Heart right ventricle (tissue), 16 donors: Measurements from ENCODE around the gene GRAP2. TPM values are rescaled to one million over a fixed set of nuclear protein-coding genes. Genes with fewer than 3 reads are reported as not detected.

ENCODE experiments used
- ATAC-seq, 8 donors: fragments of 200-7000 bp; cut with Tn5 transposase; one replicate each; pipeline ENCODE4 v1.9.1; 2020; ENCODE audit warnings: mild to moderate bottlenecking in 8 of 8, moderate library complexity in 8 of 8, moderate number of reproducible peaks in 1 of 8
- DNase-seq, 2 donors: peaks; one replicate each; pipeline ENCODE4 v3.0.0-alpha.2; 2020
- H3K27ac ChIP-seq, 10 donors: fragments of 200-600 bp; sonication (generic) in 2 of 10; one replicate each; pipeline versions ENCODE4 v1.5.0 to v1.8.0; 2020 to 2022; ENCODE audit warnings: mild to moderate bottlenecking in 3 of 10
- H3K27me3 ChIP-seq, 7 donors: fragments of 200-600 bp; one replicate each; pipeline ENCODE4 v1.8.0; 2021 to 2022; ENCODE audit warnings: mild to moderate bottlenecking in 2 of 7
- H3K36me3 ChIP-seq, 9 donors: fragments of 200-600 bp; sonication (generic) in 1 of 9; one replicate each; pipeline versions ENCODE4 v1.5.0 to v1.8.0; 2020 to 2022; ENCODE audit warnings: mild to moderate bottlenecking in 2 of 9
- H3K4me1 ChIP-seq, 9 donors: fragments of 200-600 bp; sonication (generic) in 1 of 9; one replicate each; pipeline versions ENCODE4 v1.5.0 to v1.8.0; 2020 to 2022; ENCODE audit warnings: mild to moderate bottlenecking in 4 of 9
- H3K4me3 ChIP-seq, 10 donors: fragments of 200-600 bp; sonication (generic) in 2 of 10; one replicate each; pipeline versions ENCODE4 v1.5.0 to v1.8.0; 2020 to 2022; ENCODE audit warnings: mild to moderate bottlenecking in 7 of 10, moderate library complexity in 2 of 10
- H3K9me3 ChIP-seq, 11 donors: fragments of 200-600 bp in 10 of 11; sonication (generic) in 2 of 11; one replicate each; pipeline versions ENCODE4 v1.5.0 to v1.8.0; 2013 to 2022; ENCODE audit warnings: mild to moderate bottlenecking in 2 of 11, control low read depth in 1 of 11, moderate library complexity in 1 of 11
- CTCF ChIP-seq, 9 donors: fragments of 200-600 bp; sonication (generic) in 2 of 9; IDR thresholded peaks; one replicate each; pipeline versions ENCODE4 v1.5.0 to v1.8.0; 2021 to 2022; ENCODE audit warnings: antibody characterized with exemption in 9 of 9, mild to moderate bottlenecking in 5 of 9, moderate library complexity in 1 of 9
- WGBS, 2 donors: extraction: QIAGEN DNeasy Blood & Tissue Kit; methylation state at CpG; one replicate each; pipeline ENCODE4 v1.1.7; 2013; ENCODE audit warnings: inconsistent platforms in 1 of 2; 5-methylcytosine and 5-hydroxymethylcytosine counted together
- intact Hi-C, 10 donors: fragments of 100-400 bp; cut with DNase I; formaldehyde crosslinking; loops; one replicate each; pipeline versions ENCODE4 v1.11.1 to v1.14.2; 2022
- polyA plus RNA-seq, 2 donors: library from polyadenylated mRNA; stranded (reverse); fragments of 200-250 nt; gene quantifications; one replicate each; pipeline ENCODE4 v1.2.3, GENCODE V29; 2013
- total RNA-seq, 10 donors: library from RNA; stranded (reverse); fragmentation: NEBNext Ultra II Directional in 3 of 10; extraction: Animal tissue kit (Norgen Biotek cat#: 25700) in 3 of 10; gene quantifications; one replicate each; pipeline versions ENCODE4 v1.2.1 to v1.2.4, GENCODE V29; 2021 to 2023
- donor health status: Arrhythmogenic right ventricular cardiomyopathy.
- donor health status: ischemic (EF 13 %, LVEDD 7.1; RV severe dilation, severe dysfunction).
- donor health status: healthy with polysubstance abuse.
- donor health status: DM: no; HTN: yes; CAD: no.
- donor health status: DM: no; HTN: no; CAD: no.
- donor health status: ischemic (EF 25% LVEDD 6.9; RV normal size, moderate dysfunction).
- donor health status: ischemic (EF 25% LVEDD 5.7; RV mildly dilated, moderate dysfunction).
- donor health status: healthy.
- donor health status: DM: yes; HTN: yes; CAD: no.
- donor health status: Ischemic cardiomyopathy.
- donor health status: ischemic (EF 35%, LVEDD 5.7; RV mildly dilated, moderate dysfunction).
- donor health status: nonischemic (EF 11% LVEDD 7.7; RV severe dilation, severe dysfunction).
- donor health status: DM: yes; HTN: yes; CAD: no.
- donor health status: PGD.
- donor health status: ischemic (EF 29% LVEDD 5.4; RV normal size, mild dysfunction).
- donor health status: nonischemic (EF 23%, LVEDD 6.1; RV moderate dilation, normal function).

The GRAP2 gene
- total and polyA plus RNA-seq, 12 donors, result 0.19 to 5.6 (median 0.60) TPM

- peaks cover 0 to 49% (median 15%) of the 10 kb centered on the region in 7 donors for H3K27me3 ChIP-seq
- no peaks in the 10 kb centered on the region for H3K9me3 ChIP-seq
- 63 to 64% methylated on average over 5 of the region's 5 CpGs for WGBS, 2 donors
- H3K27ac ChIP-seq, result no peak overlapping the region
- no peak for ATAC-seq
- peaks cover 0 to 5% (median 0%) of the 10 kb centered on the region in 9 donors for H3K36me3 ChIP-seq
- DNase-seq, result no peak
- intact Hi-C loops, result no loop called here
- peaks cover 0 to 11% (median 6%) of the 10 kb centered on the region in 9 donors for H3K4me1 ChIP-seq
- no peak overlapping the region for H3K4me3 ChIP-seq
- TF ChIP-seq CTCF (IDR thresholded peaks at IDR 0.05), result no peak
Measured at GRCh38 chr22:39972641-39973040, 71.8 kb downstream of the GRAP2 start.

- peaks cover 0 to 7% (median 4%) of the 10 kb centered on the region in 9 donors for H3K4me1 ChIP-seq
- intact Hi-C loops, result no loop called here
- H3K4me3 ChIP-seq, result no peak overlapping the region
- ATAC-seq, result no peak
- WGBS, 2 donors, result 55 to 65% methylated on average over 5 of the region's 5 CpGs
- H3K27me3 ChIP-seq, result peaks cover 0 to 49% (median 21%) of the 10 kb centered on the region in 7 donors
- peaks cover 0 to 5% (median 0%) of the 10 kb centered on the region in 9 donors for H3K36me3 ChIP-seq
- TF ChIP-seq CTCF (IDR thresholded peaks at IDR 0.05), result no peak
- H3K27ac ChIP-seq, result no peak overlapping the region
- H3K9me3 ChIP-seq, result no peaks in the 10 kb centered on the region
- DNase-seq, result no peak
Measured at GRCh38 chr22:39973656-39974055, 72.8 kb downstream of the GRAP2 start.

GRCh38 chr22:39974065-39974464 is 73.2 kb downstream of the GRAP2 start:
- intact Hi-C loops, result no loop called here
- peaks cover 0 to 49% (median 21%) of the 10 kb centered on the region in 7 donors for H3K27me3 ChIP-seq
- peaks cover 0 to 5% (median 0%) of the 10 kb centered on the region in 9 donors for H3K36me3 ChIP-seq
- no peak overlapping the region for H3K4me3 ChIP-seq
- H3K27ac ChIP-seq, result no peak overlapping the region
- peaks cover 0 to 3% (median 0%) of the 10 kb centered on the region in 9 donors for H3K4me1 ChIP-seq
- WGBS, 2 donors, result 65 to 74% methylated on average over 5 of the region's 5 CpGs
- no peaks in the 10 kb centered on the region for H3K9me3 ChIP-seq
- ATAC-seq (no peak), DNase-seq (no peak)
- no peak for TF ChIP-seq CTCF (IDR thresholded peaks at IDR 0.05)

GRCh38 chr22:39979048-39979447 is 78.2 kb downstream of the GRAP2 start:
- H3K36me3 ChIP-seq, result no peaks in the 10 kb centered on the region
- H3K27ac ChIP-seq, result no peak overlapping the region
- no peak overlapping the region for H3K4me3 ChIP-seq
- no peaks in the 10 kb centered on the region for H3K4me1 ChIP-seq
- no peak for ATAC-seq
- no peaks in the 10 kb centered on the region for H3K9me3 ChIP-seq
- no peak for TF ChIP-seq CTCF (IDR thresholded peaks at IDR 0.05)
- intact Hi-C loops, result no loop called here
- 81 to 84% methylated on average over 6 of the region's 6 CpGs for WGBS, 2 donors
- peaks cover 0 to 36% (median 19%) of the 10 kb centered on the region in 7 donors for H3K27me3 ChIP-seq
- no peak for DNase-seq
